ENCODE measurements around the gene PLEKHG4B.
"Not testable (repeated sequence)": the region's sequence is repeated elsewhere in the genome, so short reads cannot be mapped to it uniquely, and the experiment has no call there.

The PLEKHG4B gene

DNA sequence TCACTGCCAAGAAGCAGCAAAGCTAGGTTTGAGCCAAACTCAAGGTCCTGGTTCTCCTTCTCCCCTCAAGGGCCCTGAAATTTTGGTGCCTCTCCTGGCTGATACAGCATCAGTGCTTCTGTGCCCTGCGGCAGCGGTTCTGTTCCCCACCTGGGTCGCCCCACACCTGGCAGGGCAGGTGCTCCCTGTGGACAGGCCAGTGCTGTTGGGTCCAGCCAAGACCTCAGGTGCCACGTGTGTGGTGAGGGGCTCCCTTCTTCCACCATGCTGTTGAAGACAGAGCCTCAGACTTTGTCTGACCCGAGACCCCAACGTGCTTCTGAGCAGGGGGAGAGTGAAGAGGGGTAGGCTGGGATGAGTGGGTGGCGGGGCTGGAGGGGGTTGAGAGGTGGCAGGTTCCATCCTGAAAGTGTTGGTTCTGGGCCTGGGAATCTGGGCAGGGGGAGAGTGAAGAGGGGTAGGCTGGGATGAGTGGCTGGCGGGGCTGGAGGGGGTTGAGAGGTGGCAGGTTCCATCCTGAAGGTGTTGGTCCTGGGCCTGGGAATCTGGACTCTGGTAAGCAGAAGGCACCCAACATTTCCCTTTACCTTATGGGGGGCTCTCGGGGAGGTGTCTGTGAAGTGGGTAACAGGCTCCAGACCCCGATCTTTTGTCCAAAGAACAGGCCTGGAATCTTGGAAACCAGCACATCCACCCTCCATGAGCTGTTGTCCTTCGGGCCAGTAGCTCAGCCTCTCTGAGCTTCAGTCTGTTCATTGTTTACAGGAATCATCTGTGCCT, 2.3 kb downstream of the PLEKHG4B start:
- DNase-seq, result no peak

- no peak for DNase-seq
These were observed 3.4 kb downstream of the PLEKHG4B start for GRCh38 chr5:95241-95980.

DNA sequence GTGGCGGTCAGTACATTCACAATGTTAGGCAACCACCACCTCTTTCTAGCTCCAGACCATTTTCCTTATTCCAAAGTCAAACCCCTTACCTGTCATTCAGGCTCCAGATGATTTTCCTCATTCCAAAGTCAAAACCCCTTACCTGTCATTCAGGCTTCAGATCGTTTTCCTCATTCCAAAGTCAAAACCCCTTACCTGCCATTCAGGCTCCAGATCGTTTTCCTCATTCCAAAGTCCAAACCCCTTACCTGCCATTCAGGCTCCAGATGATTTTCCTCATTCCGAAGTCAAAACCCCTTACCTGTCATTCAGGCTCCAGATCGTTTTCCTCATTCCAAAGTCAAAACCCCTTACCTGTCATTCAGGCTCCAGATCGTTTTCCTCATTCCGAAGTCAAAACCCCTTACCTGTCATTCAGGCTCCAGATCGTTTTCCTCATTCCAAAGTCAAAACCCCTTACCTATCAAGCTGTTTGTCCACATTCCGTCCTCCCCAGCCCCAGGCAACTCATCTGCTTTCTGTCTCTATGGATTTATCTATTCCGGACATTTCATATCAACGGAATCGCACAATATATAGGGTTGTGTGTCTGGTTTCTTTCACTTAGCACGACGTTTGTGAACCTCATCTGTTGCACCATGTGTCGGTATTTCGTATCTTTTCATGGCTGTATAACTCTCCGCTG, 5.2 kb downstream of the PLEKHG4B start:
- no peak for DNase-seq

GRCh38 chr5:99815-100214, 7.8 kb downstream of the PLEKHG4B start:
- no peak for DNase-seq

DNA sequence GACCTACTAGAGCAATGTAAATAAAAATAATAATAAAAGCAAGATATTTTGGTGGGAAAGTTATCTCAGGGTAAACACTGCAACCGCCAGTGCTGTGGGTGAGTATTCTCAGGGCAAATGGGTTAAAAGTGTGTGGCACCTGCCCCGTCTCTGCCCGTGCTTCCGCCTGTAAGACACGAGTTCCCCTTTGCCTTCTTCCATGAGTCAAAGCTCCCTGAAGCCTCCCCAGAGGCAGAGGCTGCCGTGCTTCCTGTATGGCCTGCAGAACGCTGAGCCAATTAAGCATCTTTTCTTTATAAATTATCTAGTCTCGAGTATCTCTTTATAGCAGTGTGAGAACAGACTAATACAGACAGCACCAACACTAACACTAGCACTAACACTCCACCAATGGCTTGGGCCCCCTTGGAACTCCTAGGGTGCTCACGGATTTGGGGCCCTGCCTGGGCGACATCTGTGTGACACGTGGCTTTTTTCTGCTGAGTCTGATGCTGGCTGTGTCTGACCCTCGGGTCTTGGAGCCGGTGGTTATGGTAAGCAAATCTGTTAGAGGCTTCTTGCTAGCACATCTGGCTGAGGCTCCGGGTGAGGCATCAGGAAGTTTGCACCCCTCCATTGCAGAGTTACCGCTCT, 10.6 kb downstream of the PLEKHG4B start:
- DNase-seq, result no peak

DNA sequence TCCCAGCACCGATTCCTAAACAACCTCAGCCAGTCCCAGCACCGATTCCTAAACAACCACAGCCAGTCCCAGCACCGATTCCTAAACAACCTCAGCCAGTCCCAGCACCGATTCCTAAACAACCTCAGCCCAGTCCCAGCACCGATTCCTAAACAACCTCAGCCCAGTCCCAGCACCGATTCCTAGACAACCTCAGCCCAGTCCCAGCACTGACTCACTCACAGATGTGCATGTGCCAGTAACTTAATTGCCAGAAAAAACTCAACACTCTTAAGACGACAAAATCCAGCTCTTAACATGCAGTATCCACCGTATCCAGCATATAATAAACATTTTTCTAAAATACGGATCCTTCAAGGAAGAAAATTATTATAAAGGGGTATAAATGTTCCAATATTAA, 12.1 kb downstream of the PLEKHG4B start:
- not testable (repeated sequence) for DNase-seq

- DNase-seq, result no peak
These were observed 12.9 kb downstream of the PLEKHG4B start for GRCh38 chr5:104778-105296.

DNA sequence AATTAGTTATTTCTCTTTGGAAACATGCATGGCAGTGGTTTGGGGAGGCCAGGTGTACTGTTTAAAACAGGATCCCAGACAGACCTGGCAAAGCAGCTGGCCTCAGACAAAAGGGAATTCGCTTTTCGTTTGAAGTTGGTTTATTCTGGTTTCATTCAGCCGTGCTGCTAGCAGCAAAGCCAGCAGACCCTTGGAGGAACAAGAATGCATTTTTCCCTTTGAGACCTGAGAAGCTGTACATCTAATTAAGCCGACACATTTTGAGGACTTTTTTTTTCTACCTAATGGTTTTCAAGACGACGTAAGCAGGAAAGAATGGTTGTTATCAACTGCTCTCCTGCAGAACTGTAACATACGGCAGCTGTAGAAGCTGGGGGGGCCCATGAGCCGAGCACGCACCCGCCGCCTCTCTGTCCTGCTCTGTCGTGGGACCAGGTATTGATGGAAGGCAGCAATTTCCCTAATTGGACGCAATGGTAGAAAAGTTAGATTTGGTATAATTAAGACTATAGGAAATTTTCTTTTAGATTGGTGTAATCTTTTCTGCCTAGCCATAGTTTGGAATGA, 13.6 kb downstream of the PLEKHG4B start:
- DNase-seq, result no peak

DNA sequence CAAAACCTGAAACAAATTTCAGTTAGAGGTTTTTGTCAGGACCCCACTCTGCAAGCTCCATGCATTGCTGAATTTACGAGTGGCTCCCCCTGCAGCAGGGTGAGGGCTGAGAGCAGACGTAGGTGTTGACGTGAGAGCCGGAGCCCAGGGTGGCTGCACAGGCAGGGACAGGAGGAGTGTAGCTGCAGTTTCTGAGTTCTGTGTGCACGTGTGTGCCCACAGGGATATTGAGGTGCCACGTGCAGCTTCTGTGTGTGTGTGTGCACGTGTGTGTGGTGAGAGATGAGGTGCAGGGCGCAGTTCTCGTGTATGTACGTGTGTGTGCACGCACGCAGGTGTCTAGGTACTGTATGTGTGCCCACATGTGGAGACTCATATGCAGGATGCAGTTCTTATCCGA, 14.6 kb downstream of the PLEKHG4B start:
- DNase-seq, result no peak

- DNase-seq, result no peak
These were observed 15.6 kb downstream of the PLEKHG4B start for GRCh38 chr5:107526-107925.

DNA sequence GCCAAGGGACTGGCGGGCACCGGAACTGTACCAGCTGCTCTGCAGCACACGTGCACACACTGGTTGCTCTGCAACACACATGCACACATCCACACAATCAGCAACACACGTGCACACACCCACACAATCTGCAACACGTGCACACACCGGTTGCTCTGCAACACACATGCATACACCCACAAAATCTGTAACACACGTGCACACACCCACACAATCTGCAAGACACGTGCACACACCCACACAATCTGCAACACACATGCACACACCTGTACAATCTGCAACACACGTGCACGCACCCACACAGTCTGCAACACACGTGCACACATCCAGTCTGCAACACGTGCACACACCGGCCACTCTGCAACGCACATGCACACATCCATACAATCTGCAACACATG, 17.9 kb downstream of the PLEKHG4B start:
- DNase-seq, result no peak

GRCh38 chr5:110270-110888, 18.4 kb downstream of the PLEKHG4B start:
- no peak for DNase-seq

DNA sequence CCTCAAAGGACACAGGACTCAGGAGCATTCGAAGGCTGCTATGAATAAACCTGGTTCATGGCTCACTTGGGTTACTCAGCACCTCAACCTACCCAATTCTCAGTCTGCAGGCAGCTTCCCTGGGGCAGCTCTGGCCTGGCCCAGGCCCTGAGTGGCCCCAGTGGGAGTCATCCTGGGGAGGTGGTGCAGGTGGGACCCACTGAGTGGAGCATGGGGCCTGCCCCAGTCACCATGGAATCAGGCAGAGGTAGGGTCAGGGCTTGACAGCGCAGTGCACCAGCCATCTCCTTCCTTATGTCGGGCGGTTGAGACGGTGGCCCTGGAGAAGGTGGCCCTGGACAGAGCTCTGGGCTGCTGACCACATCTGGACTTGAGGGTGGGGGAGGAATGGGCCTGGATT, 19.2 kb downstream of the PLEKHG4B start:
- no peak for DNase-seq

DNA sequence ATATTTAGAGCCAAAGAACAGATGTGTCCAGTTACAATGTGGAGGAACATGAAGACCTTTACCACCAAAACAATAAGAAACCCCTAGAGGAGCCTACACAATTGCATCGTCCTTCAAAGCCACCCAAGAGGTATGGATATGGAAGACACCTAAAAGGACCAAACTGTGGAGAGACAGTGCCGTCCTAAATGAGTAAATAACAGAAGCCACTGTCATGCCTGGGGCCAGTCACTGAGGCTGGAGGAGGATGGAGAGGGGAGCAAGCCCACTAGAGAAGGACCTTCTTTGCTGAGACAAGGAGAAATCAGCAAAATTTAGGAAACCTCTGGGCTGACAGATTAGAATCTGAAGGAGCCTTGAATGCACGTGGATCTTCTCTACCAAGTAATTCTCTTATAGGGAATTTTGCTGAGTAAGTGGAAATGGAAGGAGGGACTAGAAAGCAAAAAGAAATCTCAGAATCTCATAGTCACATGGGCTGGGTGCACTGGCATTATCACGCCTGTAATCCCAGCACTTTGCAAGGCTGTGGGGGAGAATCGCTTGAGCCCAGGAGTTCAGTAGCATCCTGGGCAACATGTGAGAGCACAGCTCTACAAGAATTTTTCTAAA, 27.6 kb downstream of the PLEKHG4B start:
- DNase-seq, result no peak

DNA sequence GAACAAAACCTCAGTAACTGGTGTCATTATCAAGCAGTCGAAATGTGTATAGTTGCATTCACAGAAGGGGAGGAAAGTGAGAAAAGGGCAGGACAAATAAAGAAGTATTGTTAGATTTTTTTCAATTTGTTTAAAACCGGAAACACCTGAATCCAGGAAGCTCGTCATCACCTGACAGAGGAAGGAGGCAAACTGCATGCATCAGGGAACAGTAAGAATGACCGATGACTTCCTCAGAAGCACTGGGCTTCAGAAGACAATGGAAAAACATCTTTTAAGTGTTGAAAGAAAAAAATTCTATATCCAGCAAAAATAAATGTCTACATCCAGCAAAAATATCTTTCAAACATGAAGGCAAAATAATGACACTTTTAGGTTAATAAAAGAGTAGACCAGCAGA, 29.5 kb downstream of the PLEKHG4B start:
- no peak for DNase-seq

- DNase-seq, result no peak
These were observed 33.8 kb downstream of the PLEKHG4B start for GRCh38 chr5:125815-126214.

GRCh38 chr5:126806-127205, 34.8 kb downstream of the PLEKHG4B start:
- no peak for DNase-seq

DNA sequence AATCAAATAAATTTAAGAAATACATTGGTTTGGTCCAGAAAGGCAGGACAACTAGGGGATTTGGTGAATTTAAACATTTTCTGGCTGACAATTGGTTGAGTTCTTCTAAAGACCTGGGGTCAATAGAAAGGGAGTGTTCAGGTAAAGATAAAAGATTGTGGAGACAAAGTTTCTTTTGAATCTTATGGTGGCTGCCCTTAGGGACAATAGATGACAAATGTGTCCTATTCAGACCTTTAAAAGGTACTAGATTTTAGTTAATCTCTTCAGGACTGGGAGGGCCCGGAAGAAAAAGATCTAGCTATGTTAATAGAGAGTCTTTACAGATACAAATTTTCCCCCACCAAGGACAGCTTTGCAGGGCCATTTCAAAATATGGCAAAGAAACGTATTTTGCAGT, 35.9 kb downstream of the PLEKHG4B start:
- no peak for DNase-seq

DNA sequence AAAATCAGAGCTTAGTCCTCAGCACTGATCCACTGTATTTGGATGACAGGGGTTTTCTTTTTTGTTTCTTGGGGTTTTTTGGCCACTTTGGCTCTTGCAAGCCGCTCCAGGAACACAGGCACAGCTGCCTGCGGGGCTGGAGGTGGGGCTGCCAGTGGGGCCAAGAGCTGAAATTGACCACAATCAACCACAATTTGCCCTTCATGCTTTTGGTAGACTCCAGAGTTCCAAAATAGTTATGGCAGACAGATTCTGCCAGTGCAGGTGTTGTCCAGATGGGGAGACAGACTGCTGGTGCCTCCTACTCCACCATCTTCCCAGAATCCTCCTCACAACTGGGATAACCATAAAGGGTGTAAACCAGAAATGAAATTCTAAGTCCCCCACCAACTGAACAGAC, 36.5 kb downstream of the PLEKHG4B start:
- no peak for DNase-seq

DNA sequence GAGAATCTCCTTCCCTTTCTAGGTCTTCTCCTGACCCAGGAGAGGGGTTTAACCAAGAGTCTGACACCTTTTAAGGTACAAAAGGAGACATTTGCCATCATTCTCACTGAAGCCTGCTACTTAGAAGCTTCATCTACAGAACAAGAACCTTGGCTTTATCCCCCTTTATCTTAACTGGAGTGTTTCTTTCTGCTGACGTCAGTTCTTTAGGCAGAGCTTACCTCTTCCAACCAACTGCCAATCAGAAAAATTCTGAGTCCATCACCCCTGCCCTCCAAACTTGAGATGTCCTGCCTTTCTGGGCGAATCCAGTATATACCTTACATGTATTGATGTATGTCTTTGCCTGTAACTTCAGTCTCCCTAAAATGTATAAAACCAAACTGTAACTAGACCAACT, 37.2 kb downstream of the PLEKHG4B start:
- no peak for DNase-seq

- no peak for DNase-seq
These were observed 37.9 kb downstream of the PLEKHG4B start for GRCh38 chr5:129820-130219.

- no peak for DNase-seq
These were observed 38.7 kb downstream of the PLEKHG4B start for GRCh38 chr5:130601-131131.
